HCT116 (cell line): ENCODE results near the gene APBA1. TPM values are rescaled to one million over a fixed set of nuclear protein-coding genes. Genes with fewer than 3 reads are reported as not detected.

Source experiments
- ATAC-seq: fragments of 200-7000 bp; cut with Tn5 transposase; 2 replicates; pipeline ENCODE4 v1.9.1; 2020; ENCODE audit warnings: mild to moderate bottlenecking, moderate library complexity
- BruUV-seq: library from RNA; stranded (reverse); fragments of 400-500 nt; replicated peaks from 2 replicates; lab custom pipeline; 2021; lab: Mats Ljungman, UMichigan
- CTCF ChIA-PET: fragments of 300-600 bp; sonication (Branson Sonifier 250); formaldehyde crosslinking; loops from one replicate; lab custom pipeline; 2021; ENCODE audit warnings: antibody characterized with exemption; lab: Charles Lee
- POLR2A ChIA-PET: fragments of 300-600, 350-600 bp; sonication (Branson Sonifier 250); formaldehyde crosslinking; loops from one replicate; lab custom pipeline; 2021; ENCODE audit warnings: antibody characterized with exemption; lab: Charles Lee
- RAD21 ChIA-PET, 2 experiments: fragments of 300-600 bp; sonication (Branson Sonifier 250); formaldehyde crosslinking; loops; one replicate each; lab custom pipeline; 2023; ENCODE audit warnings: low total read pairs in 2 of 2; ENCODE audit not compliant: uncharacterized antibody in 2 of 2, unreplicated experiment in 2 of 2, low non-redundant PET in 1 of 2; lab: Charles Lee
- DNase-seq: peaks from one replicate; pipeline ENCODE4 v3.0.0-alpha.2; 2010; ENCODE audit warnings: low read depth, low spot score
- H2AFZ ChIP-seq: fragments of 200-600 bp; shearing (Covaris generic), sonication (generic); 2 replicates; pipeline ENCODE4 v1.6.1; 2017; ENCODE audit warnings: low read depth, mixed run types, mixed read lengths, antibody characterized with exemption, low read length; ENCODE audit not compliant: poor library complexity, severe bottlenecking
- H3K27ac ChIP-seq: 2 replicates; pipeline ENCODE4 v1.5.1; 2012; ENCODE audit warnings: low read depth, low read length
- H3K27me3 ChIP-seq: fragments of 200-600 bp; sonication (generic); 2 replicates; pipeline ENCODE4 v1.6.1; 2016; ENCODE audit warnings: mixed run types, low read length, mixed read lengths; ENCODE audit not compliant: insufficient read depth
- H3K36me3 ChIP-seq, 2 experiments: fragments of 200-500 bp in 1 of 2; fragments of 200-600 bp in 1 of 2; sonication (Bioruptor generic) in 1 of 2; sonication (generic) in 1 of 2; 2 replicates each; pipeline versions ENCODE4 v1.5.1 to v1.6.1; 2014 to 2016; ENCODE audit warnings: low read length in 2 of 2, inconsistent platforms in 1 of 2, mixed read lengths in 1 of 2, mixed run types in 1 of 2; ENCODE audit not compliant: insufficient read depth in 2 of 2, control insufficient read depth in 1 of 2
- H3K4me1 ChIP-seq, 2 experiments: fragments of 200-600 bp in 1 of 2; sonication (generic) in 1 of 2; 2 replicates each; pipeline versions ENCODE4 v1.5.1 to v1.6.1; 2012 to 2017; ENCODE audit warnings: low read length in 2 of 2, inconsistent platforms in 1 of 2, mild to moderate bottlenecking in 1 of 2, mixed read lengths in 1 of 2, mixed run types in 1 of 2, moderate library complexity in 1 of 2; ENCODE audit not compliant: insufficient read depth in 2 of 2, control insufficient read depth in 1 of 2
- H3K4me2 ChIP-seq: fragments of 200-600 bp; sonication (generic); 2 replicates; pipeline ENCODE4 v1.6.1; 2017; ENCODE audit warnings: mixed run types, low read length, mixed read lengths
- H3K4me3 ChIP-seq, 2 experiments: fragments of 200-600 bp in 1 of 2; sonication (generic) in 1 of 2; replicated peaks in 1 of 2; 2 replicates each; pipeline ENCODE4 v1.5.1; 2011 to 2016; ENCODE audit warnings: low read length in 2 of 2, control low read depth in 1 of 2, low read depth in 1 of 2, mild to moderate bottlenecking in 1 of 2, mixed read lengths in 1 of 2, mixed run types in 1 of 2
- H3K79me2 ChIP-seq: fragments of 200-600 bp; sonication (generic); 2 replicates; pipeline ENCODE4 v1.6.1; 2017; ENCODE audit warnings: mild to moderate bottlenecking, mixed run types, low read length, moderate library complexity, mixed read lengths; ENCODE audit not compliant: insufficient read depth
- H3K9ac ChIP-seq: fragments of 200-600 bp; sonication (generic); 2 replicates; pipeline ENCODE4 v1.6.1; 2016; ENCODE audit warnings: low read length, mixed read lengths
- H3K9me2 ChIP-seq: fragments of 200-600 bp; sonication (generic), shearing (Covaris generic); 2 replicates; pipeline ENCODE4 v1.6.1; 2017; ENCODE audit warnings: mixed run types, mild to moderate bottlenecking, moderate library complexity; ENCODE audit not compliant: insufficient read depth
- H3K9me3 ChIP-seq, 2 experiments: fragments of 200-500 bp in 1 of 2; fragments of 200-600 bp in 1 of 2; sonication (Bioruptor generic) in 1 of 2; sonication (generic) in 1 of 2; 2 replicates each; pipeline ENCODE4 v1.6.1; 2014 to 2017; ENCODE audit warnings: low read length in 2 of 2, mixed read lengths in 2 of 2, inconsistent platforms in 1 of 2, low read depth in 1 of 2, mild to moderate bottlenecking in 1 of 2, mixed run types in 1 of 2, moderate library complexity in 1 of 2; ENCODE audit not compliant: control insufficient read depth in 1 of 2, insufficient read depth in 1 of 2
- H4K20me1 ChIP-seq: fragments of 200-600 bp; sonication (generic), shearing (Covaris generic); 2 replicates; pipeline ENCODE4 v1.6.1; 2017; ENCODE audit warnings: mixed run types, mild to moderate bottlenecking, moderate library complexity; ENCODE audit not compliant: insufficient read depth
- CBX3 ChIP-seq: IDR thresholded peaks from 2 replicates; pipeline ENCODE4 v1.6.1; 2012; ENCODE audit warnings: low read depth
- CEBPB ChIP-seq: IDR thresholded peaks from 2 replicates; pipeline ENCODE4 v1.6.1; 2012; ENCODE audit warnings: low read depth
- EZH2 ChIP-seq: fragments of 200-600 bp; sonication (generic); IDR thresholded peaks from 2 replicates; pipeline ENCODE4 v1.6.1; 2017; ENCODE audit warnings: antibody characterized with exemption, mixed run types
- EZH2phosphoT487 ChIP-seq: fragments of 200-600 bp; IDR thresholded peaks from 2 replicates; pipeline ENCODE4 v1.6.1; 2018; ENCODE audit warnings: antibody characterized with exemption, borderline replicate concordance
- JUND ChIP-seq: IDR thresholded peaks from 2 replicates; pipeline ENCODE4 v1.6.1; 2012
- SIN3A ChIP-seq: IDR thresholded peaks from 2 replicates; pipeline ENCODE4 v1.6.1; 2012; ENCODE audit warnings: low read depth
- SRF ChIP-seq: IDR thresholded peaks from 2 replicates; pipeline ENCODE4 v1.6.1; 2012; ENCODE audit warnings: low read depth
- ZFX ChIP-seq: fragments of 450-650 bp; IDR thresholded peaks from 2 replicates; pipeline ENCODE4 v1.6.1; 2017
- ZNF274 ChIP-seq: fragments of 200-500 bp; sonication (Bioruptor generic); IDR thresholded peaks from 2 replicates; pipeline ENCODE4 v1.6.1; 2014; ENCODE audit warnings: mild to moderate bottlenecking, low read depth, low read length, inconsistent platforms
- intact Hi-C: fragments of 100-400 bp; cut with micrococcal nuclease; formaldehyde crosslinking; loops from 2 replicates; pipeline ENCODE4 v1.10.0; 2022
- total RNA-seq: library from RNA; stranded (reverse); gene quantifications from one replicate; pipeline ENCODE4 v1.2.1, GENCODE V29; 2021; ENCODE audit not compliant: unreplicated experiment
- TF ChIP-seq, protein P1 (sequence below): IDR thresholded peaks from 2 replicates; pipeline ENCODE4 v1.6.1; 2012
- TF ChIP-seq, protein P2 (sequence below): IDR thresholded peaks from 2 replicates; pipeline ENCODE4 v1.6.1; 2012

APBA1 gene
- total RNA-seq, 1 experiment from 2014 or later, result 0.20 TPM

DNA sequence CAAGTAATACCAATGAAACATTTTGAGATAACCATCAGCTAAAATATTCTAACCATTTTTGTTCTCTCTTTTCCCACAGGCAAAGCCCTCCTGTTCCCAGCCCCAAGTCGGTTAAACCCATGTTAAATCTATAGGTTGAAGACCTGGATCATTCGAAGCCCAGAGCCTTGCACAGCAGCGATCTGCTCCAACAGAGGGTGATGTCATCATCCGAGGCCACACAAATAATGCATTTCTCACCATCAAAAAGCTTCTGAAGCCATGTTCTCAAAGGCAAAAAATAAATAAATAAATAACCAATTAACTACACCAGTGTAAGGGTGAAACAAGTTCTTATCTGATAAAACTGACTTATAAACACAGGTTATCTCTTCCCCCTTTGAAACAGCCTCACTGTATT is 178.0 kb downstream of the APBA1 start:
- no peak overlapping the region for H3K4me2 ChIP-seq
- no peaks in the 10 kb centered on the region for H3K79me2 ChIP-seq

DNA sequence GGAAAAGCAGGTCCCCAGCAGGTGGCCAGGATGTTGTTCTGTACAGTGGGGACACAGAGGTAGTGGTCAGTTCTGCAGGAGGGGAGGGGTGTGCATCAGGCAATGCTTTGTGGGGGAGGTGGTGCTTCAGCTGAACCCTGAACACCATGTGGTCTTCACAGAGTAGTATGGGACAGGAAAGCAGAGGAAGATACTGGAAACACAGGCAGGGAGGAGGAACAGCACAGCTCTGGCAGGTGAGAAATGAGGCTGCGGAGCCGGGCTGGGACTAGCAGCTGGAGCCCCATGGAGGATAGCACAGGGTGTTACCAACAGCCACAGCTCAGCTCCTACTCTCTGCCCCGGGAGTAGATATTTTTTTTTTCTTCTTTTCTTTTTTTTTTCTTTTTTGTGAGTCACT is 185.7 kb downstream of the APBA1 start:
- RAD21 ChIA-PET, result no interaction called here
- POLR2A ChIA-PET, result no interaction called here
- intact Hi-C loops, result no loop called here
- no peak overlapping the region for H3K9ac ChIP-seq
- H3K27me3 ChIP-seq, result peaks cover 10% of the 10 kb centered on the region
- no peak overlapping the region for H3K4me3 ChIP-seq
- no peak overlapping the region for H3K27ac ChIP-seq
- H3K4me1 ChIP-seq, result no peaks in the 10 kb centered on the region
- CTCF ChIA-PET, result no interaction called here
- H2AFZ ChIP-seq, result no peak overlapping the region
- H3K36me3 ChIP-seq, result no peaks in the 10 kb centered on the region
- ATAC-seq (no peak), DNase-seq (no peak)
- H3K9me3 ChIP-seq, result no peaks in the 10 kb centered on the region
- H4K20me1 ChIP-seq, result no peaks in the 10 kb centered on the region
- no peaks in the 10 kb centered on the region for H3K9me2 ChIP-seq
- BruUV-seq, result no TSS peak
- no peaks in the 10 kb centered on the region for H3K79me2 ChIP-seq
- no peak for TF ChIP-seq ZFX
- TF ChIP-seq, protein P1, sequence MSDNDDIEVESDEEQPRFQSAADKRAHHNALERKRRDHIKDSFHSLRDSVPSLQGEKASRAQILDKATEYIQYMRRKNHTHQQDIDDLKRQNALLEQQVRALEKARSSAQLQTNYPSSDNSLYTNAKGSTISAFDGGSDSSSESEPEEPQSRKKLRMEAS, result no peak
- TF ChIP-seq CBX3, result no peak
- no peak for TF ChIP-seq ZNF274
- TF ChIP-seq, protein P2, sequence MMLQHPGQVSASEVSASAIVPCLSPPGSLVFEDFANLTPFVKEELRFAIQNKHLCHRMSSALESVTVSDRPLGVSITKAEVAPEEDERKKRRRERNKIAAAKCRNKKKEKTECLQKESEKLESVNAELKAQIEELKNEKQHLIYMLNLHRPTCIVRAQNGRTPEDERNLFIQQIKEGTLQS, result no peak
- TF ChIP-seq, all 23 proteins: peak for 0
- H3K4me2 ChIP-seq, result no peak overlapping the region

More for the DNA sequence above, 178.0 kb downstream of the APBA1 start:
- H3K9ac ChIP-seq, result no peak overlapping the region
- no peak overlapping the region for H2AFZ ChIP-seq
- TF ChIP-seq CBX3, result no peak
- TF ChIP-seq SIN3A, result no peak
- TF ChIP-seq CEBPB, result no peak
- no peak for TF ChIP-seq JUND
- TF ChIP-seq, protein P1, result no peak
- TF ChIP-seq SRF, result no peak
- no peak for TF ChIP-seq EZH2
- TF ChIP-seq EZH2phosphoT487, result no peak
- intact Hi-C loops, result no loop called here
- no peak overlapping the region for H3K4me3 ChIP-seq
- no peaks in the 10 kb centered on the region for H3K36me3 ChIP-seq
- ChIA-PET RAD21 (no interaction called here), POLR2A (no interaction called here), CTCF (no interaction called here)
- H3K4me1 ChIP-seq, result no peaks in the 10 kb centered on the region
- H3K9me3 ChIP-seq, result no peaks in the 10 kb centered on the region
- ATAC-seq (no peak), DNase-seq (no peak)
- no TSS peak for BruUV-seq
- peaks cover 31% of the 10 kb centered on the region for H3K27me3 ChIP-seq
- H4K20me1 ChIP-seq, result no peaks in the 10 kb centered on the region
- no peaks in the 10 kb centered on the region for H3K9me2 ChIP-seq
- H3K27ac ChIP-seq, result no peak overlapping the region
